ENCODE measurements around the gene FFAR2.

FFAR2 gene

DNA sequence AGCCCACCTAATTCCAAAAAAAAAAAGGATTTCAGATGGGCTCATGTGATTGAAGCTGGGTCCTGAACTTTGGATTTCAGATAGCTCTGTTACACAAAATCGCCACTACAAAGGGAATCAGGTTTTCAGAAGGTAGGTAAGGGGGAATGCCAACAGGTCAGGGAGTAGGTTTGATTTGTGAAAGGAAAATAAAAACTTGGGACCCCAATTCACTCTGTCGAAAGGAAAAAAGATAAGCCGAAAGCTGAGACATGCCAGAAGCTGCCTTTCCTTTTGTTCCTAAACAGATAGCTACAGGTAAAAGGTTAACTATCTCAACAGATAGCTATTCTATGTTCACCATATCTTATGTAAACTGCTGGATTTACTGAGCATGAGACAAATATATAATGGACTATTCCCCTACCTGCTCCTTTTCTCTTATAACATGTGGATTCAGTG, 38.2 kb downstream of the FFAR2 start:
- no peak for DNase-seq (ENCODE audit: low read depth)

- no peak for DNase-seq (ENCODE audit: low read depth)
Observed at GRCh38 chr19:35487656-35488182, 39.7 kb downstream of the FFAR2 start.

DNA sequence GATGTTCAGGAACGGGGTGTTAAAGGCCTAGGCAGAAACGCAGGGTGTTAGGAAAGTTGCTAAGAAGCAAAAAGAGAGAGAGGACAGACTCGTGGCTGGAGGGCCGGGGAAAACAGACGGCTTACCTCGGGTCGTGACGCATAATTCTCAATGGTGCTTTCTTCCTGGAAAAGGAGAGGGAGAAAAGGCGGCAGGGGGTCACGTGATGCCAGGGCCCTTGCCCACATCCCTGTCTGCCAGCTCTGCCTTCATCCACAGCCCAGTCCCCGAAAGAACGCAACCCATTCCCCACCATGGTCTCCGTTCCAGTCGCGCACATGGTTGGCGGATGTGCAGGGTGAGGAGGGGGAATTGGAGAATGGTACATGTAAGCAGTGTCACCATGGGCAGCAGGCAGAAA, 40.6 kb downstream of the FFAR2 start:
- no peak for DNase-seq (ENCODE audit: low read depth)

GRCh38 chr19:35490364-35490763, 42.3 kb downstream of the FFAR2 start, which contains the start of gene KRTDAP:
Gene KRTDAP, minus strand, starts transcription at chr19:35490464. Its CDS starts 22 bp downstream, at chr19:35490442.
- no peak for DNase-seq (ENCODE audit: low read depth)

DNA sequence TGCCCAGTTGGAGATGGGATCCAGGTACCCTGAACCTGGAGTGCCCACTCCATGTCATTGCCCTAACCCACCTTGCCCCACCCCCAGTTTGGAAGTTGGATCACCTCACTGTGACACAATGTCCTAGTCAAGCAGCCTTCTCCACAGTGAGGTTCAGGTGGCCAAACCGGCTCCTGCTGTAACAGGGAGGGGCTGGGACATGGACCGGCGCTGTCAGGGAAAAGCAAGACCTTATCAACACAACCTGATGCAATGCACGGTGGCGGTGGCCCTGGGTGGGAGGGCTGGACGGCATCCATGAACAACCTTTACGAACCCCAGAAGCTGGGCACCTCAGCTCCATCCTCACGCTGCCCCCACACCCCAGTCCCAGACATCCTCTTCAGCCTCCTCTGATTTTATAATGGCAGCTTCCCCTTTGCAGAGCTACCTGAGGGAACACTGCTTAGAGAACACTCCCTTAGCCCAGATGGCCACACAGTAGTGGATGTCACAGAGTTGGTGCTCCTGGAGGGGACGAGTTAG, 43.8 kb downstream of the FFAR2 start:
- DNase-seq (ENCODE audit: low read depth) = no peak

GRCh38 chr19:35493971-35494370, 45.9 kb downstream of the FFAR2 start:
- DNase-seq (ENCODE audit: low read depth) = no peak

- DNase-seq (ENCODE audit: low read depth) = peak; percentile 89
Observed at GRCh38 chr19:35495107-35496064, 47.3 kb downstream of the FFAR2 start.

GRCh38 chr19:35497406-35497805, 49.3 kb downstream of the FFAR2 start:
- no peak for DNase-seq (ENCODE audit: low read depth)

GRCh38 chr19:35498220-35498619, 50.2 kb downstream of the FFAR2 start:
- DNase-seq (ENCODE audit: low read depth) = no peak

GRCh38 chr19:35498984-35499527, 51.0 kb downstream of the FFAR2 start:
- no peak for DNase-seq (ENCODE audit: low read depth)

DNA sequence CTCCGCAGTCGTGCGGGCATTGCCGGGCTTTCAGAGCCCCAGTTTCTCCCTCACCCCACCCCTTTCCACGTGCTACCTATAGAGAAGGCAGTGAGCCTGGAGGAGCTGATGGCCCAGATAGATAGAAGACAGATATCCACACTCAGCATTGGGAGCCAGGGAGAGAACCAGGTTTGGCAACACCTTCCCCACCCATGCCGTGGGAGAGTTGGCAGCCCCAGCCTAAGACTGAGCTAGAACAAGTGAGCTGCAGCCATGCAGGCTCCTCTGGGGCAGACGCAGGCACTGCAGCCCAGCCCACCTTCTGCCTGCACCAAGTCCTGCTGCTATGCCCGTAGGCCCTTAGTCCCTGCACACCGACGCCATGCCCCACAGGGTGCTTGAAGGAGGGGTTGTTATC, 52.6 kb downstream of the FFAR2 start:
- no peak for DNase-seq (ENCODE audit: low read depth)

Measured in stimulated activated CD4-positive, alpha-beta T cell treated with anti-CD3 and anti-CD28 coated beads, Interleukin-2, amount 100 ng/mL, for 4 hours (primary cell).